K562 (cell line): ENCODE data around the gene LZTR1. TPM values are rescaled to one million over a fixed set of nuclear protein-coding genes. Genes with fewer than 3 reads are reported as not detected.

ENCODE experiments used
- ATAC-seq: fragments of 200-7000 bp; cut with Tn5 transposase; 3 replicates; pipeline ENCODE4 v1.9.1; 2020; ENCODE audit warnings: moderate library complexity
- BruUV-seq: library from RNA; stranded (reverse); fragments of 400-500 nt; replicated peaks from 2 replicates; lab custom pipeline; 2021; lab: Mats Ljungman, UMichigan
- CTCF ChIA-PET: fragments of 300-600 bp; formaldehyde crosslinking; extraction: SDS; loops from one replicate; lab custom pipeline; 2021; ENCODE audit warnings: low intra/inter-chr PET ratio; lab: Yijun Ruan, JAX
- POLR2A ChIA-PET: fragments of 300-600, 350-650 bp; sonication (Branson Sonifier 250); formaldehyde crosslinking; extraction: SDS; loops from one replicate; lab custom pipeline; 2021; ENCODE audit warnings: antibody characterized with exemption, inconsistent platforms; lab: Yijun Ruan, JAX
- DNase-seq, 4 experiments: peaks; one replicate each; pipeline versions ENCODE4 v3.0.0 to v3.0.0-alpha.2; 2011 to 2018; ENCODE audit warnings: low spot score in 3 of 4, mixed read lengths in 3 of 4; ENCODE audit errors: extremely low read depth in 1 of 4
- FAIRE-seq: peaks from 2 replicates; lab custom pipeline; 2011; peaks lifted over from hg19 to GRCh38; lab: Jason Lieb, UNC
- H2AFZ ChIP-seq: 2 replicates; pipeline ENCODE4 v1.6.0; 2011; ENCODE audit warnings: low read depth, low read length, control low read depth, inconsistent platforms
- H3K27ac ChIP-seq: fragments of 200-600 bp; 3 replicates; pipeline ENCODE4 v1.8.0; 2011; ENCODE audit warnings: low read depth, mild to moderate bottlenecking, control low read depth, inconsistent platforms, low read length, moderate library complexity, mixed read lengths; ENCODE audit errors: extremely low read depth
- H3K27me3 ChIP-seq, 2 experiments: fragments of 300-600 bp in 1 of 2; 2 replicates in 1 of 2; 3 replicates in 1 of 2; pipeline versions ENCODE4 v1.6.0 to v1.8.0; 2011; ENCODE audit warnings: inconsistent platforms in 2 of 2, low read length in 2 of 2, mild to moderate bottlenecking in 1 of 2, mixed read lengths in 1 of 2, moderate library complexity in 1 of 2; ENCODE audit not compliant: control insufficient read depth in 2 of 2, insufficient read depth in 2 of 2
- H3K36me3 ChIP-seq: fragments of 300-600 bp; 3 replicates; pipeline ENCODE4 v1.8.0; 2011; ENCODE audit warnings: mild to moderate bottlenecking, low read length, inconsistent platforms; ENCODE audit not compliant: control insufficient read depth, insufficient read depth
- H3K4me1 ChIP-seq, 2 experiments: fragments of 200-600 bp in 1 of 2; replicated peaks in 1 of 2; 2 replicates in 1 of 2; 3 replicates in 1 of 2; pipeline versions ENCODE4 v1.5.1 to v1.8.0; 2011; ENCODE audit warnings: inconsistent platforms in 2 of 2, low read length in 2 of 2, mild to moderate bottlenecking in 1 of 2, mixed read lengths in 1 of 2, moderate library complexity in 1 of 2; ENCODE audit not compliant: control insufficient read depth in 2 of 2, insufficient read depth in 2 of 2
- H3K4me2 ChIP-seq: 2 replicates; pipeline ENCODE4 v1.6.1; 2011; ENCODE audit warnings: low read length, control low read depth, inconsistent platforms, mixed read lengths; ENCODE audit not compliant: insufficient read depth
- H3K4me3 ChIP-seq: fragments of 200-600 bp; sonication (generic), shearing (Covaris generic); 2 replicates; pipeline ENCODE4 v1.5.1; 2016; ENCODE audit warnings: control low read depth, inconsistent platforms
- H3K79me2 ChIP-seq: fragments of 200-600 bp; 3 replicates; pipeline ENCODE4 v1.8.0; 2011; ENCODE audit warnings: low read length, inconsistent platforms; ENCODE audit not compliant: control insufficient read depth, insufficient read depth
- H3K9ac ChIP-seq, 2 experiments: 2 replicates each; pipeline versions ENCODE4 v1.6.0 to v1.6.1; 2011; ENCODE audit warnings: low read depth in 2 of 2, low read length in 2 of 2, control low read depth in 1 of 2, inconsistent platforms in 1 of 2, mild to moderate bottlenecking in 1 of 2, mixed read lengths in 1 of 2; ENCODE audit not compliant: insufficient read depth in 1 of 2
- H3K9me1 ChIP-seq: one replicate; pipeline ENCODE4 v1.6.0; 2011; ENCODE audit warnings: inconsistent platforms, mild to moderate bottlenecking, low read length, moderate library complexity; ENCODE audit not compliant: control insufficient read depth, insufficient read depth
- H3K9me3 ChIP-seq: replicated peaks from 2 replicates; pipeline ENCODE4 v1.5.1; 2011; ENCODE audit warnings: low read depth, low read length, inconsistent platforms; ENCODE audit not compliant: control insufficient read depth, insufficient read depth
- H4K20me1 ChIP-seq: replicated peaks from 2 replicates; pipeline ENCODE4 v1.6.1; 2011; ENCODE audit warnings: low read length, inconsistent platforms, mixed read lengths; ENCODE audit not compliant: control insufficient read depth, insufficient read depth
- ARHGAP35 ChIP-seq: fragments of 450-650 bp; IDR thresholded peaks from 2 replicates; pipeline ENCODE4 v1.6.1; 2018; ENCODE audit not compliant: partially characterized antibody
- CC2D1A ChIP-seq: fragments of 450-650 bp; IDR thresholded peaks from 2 replicates; pipeline ENCODE4 v1.6.1; 2017; ENCODE audit warnings: mild to moderate bottlenecking
- DNMT1 ChIP-seq: fragments of 450-650 bp; IDR thresholded peaks from 2 replicates; pipeline ENCODE4 v1.6.1; 2016; ENCODE audit warnings: antibody characterized with exemption, mild to moderate bottlenecking
- ELF4 ChIP-seq: fragments of 450-650 bp; formaldehyde crosslinking; IDR thresholded peaks from 2 replicates; pipeline ENCODE4 v1.4.0; 2022; ENCODE audit warnings: missing genetic modification characterization
- HNRNPLL ChIP-seq: fragments of 200-400 bp; formaldehyde crosslinking; IDR thresholded peaks from 2 replicates; pipeline ENCODE4 v1.6.1; 2017; ENCODE audit warnings: low read length, low read depth, mild to moderate bottlenecking; ENCODE audit not compliant: poor library complexity, severe bottlenecking
- JUND ChIP-seq, 2 experiments: IDR thresholded peaks; 2 replicates in 1 of 2; 3 replicates in 1 of 2; pipeline ENCODE4 v1.6.1; 2011; ENCODE audit warnings: borderline replicate concordance in 2 of 2, low read depth in 2 of 2, low read length in 2 of 2, improper control_type of control experiment in 1 of 2, missing biosample characterization in 1 of 2, missing genetic modification characterization in 1 of 2, missing genetic modification reagents in 1 of 2
- MCM7 ChIP-seq, 2 experiments: fragments of 450-650 bp; IDR thresholded peaks; 2 replicates each; pipeline ENCODE4 v1.6.1; 2016 to 2018
- PRPF4 ChIP-seq: fragments of 200-400 bp; formaldehyde crosslinking; IDR thresholded peaks from one replicate; pipeline ENCODE4 v1.6.1; 2017; ENCODE audit warnings: low read length, low read depth, mild to moderate bottlenecking; ENCODE audit not compliant: insufficient read depth, poor library complexity, severe bottlenecking
- SAFB2 ChIP-seq: fragments of 200-400 bp; formaldehyde crosslinking; IDR thresholded peaks from 2 replicates; pipeline ENCODE4 v1.6.1; 2018; ENCODE audit warnings: borderline replicate concordance, low read length, low read depth, moderate library complexity; ENCODE audit not compliant: severe bottlenecking
- SMAD4 ChIP-seq: fragments of 250-450 bp; sonication (Bioruptor Pico); conservative IDR thresholded peaks from 2 replicates; pipeline ENCODE4 v1.8.0; 2021; ENCODE audit warnings: inconsistent platforms, mild to moderate bottlenecking, moderate library complexity
- SPI1 ChIP-seq: IDR thresholded peaks from 2 replicates; pipeline ENCODE4 v1.6.1; 2011; ENCODE audit warnings: low read depth, low read length, control low read depth, borderline replicate concordance
- TCF7 ChIP-seq: sonication (generic); IDR thresholded peaks from 2 replicates; pipeline ENCODE4 v1.6.1; 2016; ENCODE audit warnings: antibody characterized with exemption, borderline replicate concordance
- ZNF668 ChIP-seq: fragments of 250-450 bp; sonication (Bioruptor Pico); IDR thresholded peaks from 2 replicates; pipeline ENCODE4 v1.8.0; 2022; ENCODE audit warnings: mild to moderate bottlenecking, inconsistent platforms
- WGBS: fragments of 100-300 bp; shearing (Covaris generic); methylation state at CpG from one replicate; pipeline ENCODE4 v1.1.6; 2016; ENCODE audit warnings: low coverage, mixed read lengths; ENCODE audit not compliant: insufficient coverage; ENCODE audit errors: missing lambda C conversion rate; 5-methylcytosine and 5-hydroxymethylcytosine counted together
- in situ Hi-C: fragments of 300-500 bp; cut with MboI; formaldehyde crosslinking; loops from 4 replicates; pipeline ENCODE4 v1.15.0; 2018; ENCODE audit warnings: inconsistent platforms, mixed read lengths
- intact Hi-C: fragments of 100-400 bp; cut with micrococcal nuclease; formaldehyde crosslinking; loops from 2 replicates; pipeline ENCODE4 v1.14.2; 2022
- polyA plus RNA-seq, 8 experiments: library from polyadenylated mRNA; depleted of rRNA in 4 of 8; stranded (reverse) in 5 of 8; unstranded in 3 of 8; fragments of >200 nt; fragmentation: Nextera tagmentation in 2 of 8; fragmentation: Illumina TruSeq in 1 of 8; extraction: Ambion mirVana in 2 of 8; extraction: Trizol in 1 of 8; gene quantifications; 2 replicates each; pipeline versions ENCODE4 v1.2.1 to v1.2.3, GENCODE V29; 2011 to 2014; ENCODE audit warnings: inconsistent platforms in 1 of 8, missing spikeins in 1 of 8
- total RNA-seq, 7 experiments: library from RNA; depleted of rRNA in 6 of 7; stranded (reverse); fragments of >200 nt in 6 of 7; fragmentation: Illumina TruSeq in 2 of 7; extraction: Trizol in 2 of 7; gene quantifications; 2 replicates each; pipeline versions ENCODE4 v1.2.1 to v1.2.3, GENCODE V29; 2011 to 2021; ENCODE audit warnings: low replicate concordance in 1 of 7
- TF ChIP-seq, protein P1 (sequence below): fragments of 250-450 bp; sonication (Bioruptor Pico); IDR thresholded peaks from 2 replicates; pipeline ENCODE4 v1.9.0; 2021; ENCODE audit warnings: mild to moderate bottlenecking, inconsistent platforms
- TF ChIP-seq, protein P2 (sequence below): sonication (generic); formaldehyde crosslinking; IDR thresholded peaks from 2 replicates; pipeline ENCODE4 v1.8.1; 2023; ENCODE audit warnings: mild to moderate bottlenecking, missing genetic modification reagents

Gene LZTR1
- total and polyA plus RNA-seq, 9 of the 15 experiments (the other 6 are each of a cell fraction or from before 2014, with no cell fraction given), result 2.2 to 135 (median 63.0) TPM

DNA sequence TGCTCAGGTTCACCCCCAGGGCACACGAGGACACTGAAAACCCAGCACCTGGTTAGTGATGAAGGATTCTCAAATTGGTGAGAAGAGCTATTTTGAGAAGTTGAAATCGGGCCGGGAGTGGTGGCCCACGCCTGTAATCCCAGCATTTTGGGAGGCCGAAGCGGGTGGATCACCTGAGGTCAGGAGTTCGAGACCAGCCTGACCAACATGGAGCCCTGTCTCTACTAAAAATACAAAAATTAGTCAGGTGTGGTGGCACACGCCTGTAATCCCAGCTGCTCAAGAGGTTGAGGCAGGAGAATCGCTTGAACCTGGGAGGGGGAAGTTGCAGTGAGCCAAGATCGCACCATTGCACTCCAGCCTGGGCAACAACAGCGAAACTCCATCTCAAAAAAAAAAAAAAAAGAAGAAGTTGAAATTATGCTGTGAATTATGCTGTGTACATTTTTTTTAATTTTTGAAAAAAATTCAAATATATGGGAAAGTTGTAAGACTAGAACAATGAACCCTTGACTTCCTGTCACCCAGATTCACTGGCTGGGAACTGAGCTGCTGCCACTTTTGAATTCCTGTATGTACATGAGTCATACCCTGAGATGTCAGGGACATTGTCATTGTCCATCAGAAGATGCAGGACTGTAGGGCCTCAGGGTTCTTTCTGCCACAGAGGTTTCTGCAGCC is 9.9 kb upstream of the LZTR1 start (continued):
- 0 out of 2 replicates have a peak, but pooled peaks have one; percentile 22 for TF ChIP-seq SPI1
- 0 out of 4 replicates have a peak, but pooled peaks of 1 of the 2 experiments have one; percentile 55 for TF ChIP-seq MCM7 (IDR thresholded peaks at IDR 0.05)
- peak; percentile 24 for TF ChIP-seq ARHGAP35
- 0 out of 2 replicates have a peak, but pooled peaks have one; percentile 26 for TF ChIP-seq ELF4
- TF ChIP-seq JUND (IDR thresholded peaks at IDR 0.05; ENCODE audit: borderline replicate concordance, low read depth, low read length), result peak; percentile 87
- peak; percentile 84 for TF ChIP-seq JUND (tag; IDR thresholded peaks at IDR 0.05; ENCODE audit: borderline replicate concordance, low read depth, low read length)

DNA sequence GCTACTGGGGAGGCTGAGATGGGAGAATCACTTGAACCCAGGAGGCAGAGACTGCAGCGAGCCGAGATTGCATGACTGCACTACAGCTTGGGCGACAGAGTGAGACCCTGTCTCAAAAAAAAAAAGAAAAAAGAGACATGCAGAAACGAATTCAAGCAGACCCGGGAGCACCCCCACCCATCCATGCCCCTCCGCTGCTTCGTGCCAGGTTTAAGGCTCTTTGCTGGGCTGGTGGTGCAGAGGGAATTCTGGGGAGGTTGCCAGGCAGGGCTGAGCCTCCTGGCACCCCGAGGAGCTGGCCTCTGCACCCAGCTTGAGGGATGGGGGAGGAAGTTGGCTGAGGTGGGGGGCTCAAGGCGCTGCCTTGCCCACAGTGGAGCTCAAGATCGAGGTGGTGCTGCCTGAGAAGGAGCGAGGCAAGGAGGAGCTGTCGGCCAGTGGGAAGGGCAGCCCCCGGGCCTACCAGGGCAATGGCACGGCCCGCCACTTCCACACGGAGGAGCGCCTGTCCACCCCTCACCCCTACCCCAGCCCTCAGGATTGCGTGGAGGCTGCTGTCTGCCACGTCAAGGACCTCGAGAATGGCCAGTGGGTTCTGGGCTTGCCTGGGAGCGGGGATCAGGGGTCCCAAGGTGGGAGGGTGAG is 9.0 kb upstream of the LZTR1 start:
- 6% methylated on average over 21 of the region's 21 CpGs for WGBS
- no peak overlapping the region for H3K4me2 ChIP-seq
- no peaks in the 10 kb centered on the region for H3K79me2 ChIP-seq
- no peaks in the 10 kb centered on the region; the same call in 1 of the 2 replicates for H3K9me3 ChIP-seq
- H4K20me1 ChIP-seq, result peaks cover 10% of the 10 kb centered on the region
- DNase-seq, result no peak
- in situ Hi-C loops, result loop anchor here (25.0 kb wide), 1 partner anchor 164 kb away; no protein-coding TSS in a partner anchor
- H3K36me3 ChIP-seq, result no peaks in the 10 kb centered on the region
- peaks cover 0 to 38% of the 10 kb centered on the region in 2 experiments; a peak in 3 of 5 replicates for H3K4me1 ChIP-seq
- ChIA-PET CTCF (no interaction called here), POLR2A (interaction anchor here (0.5 to 64.4 kb wide), 15 partner anchors 7 to 959 kb away, joined by 3 to 1556 read pairs (median 4); partner anchors contain the start of genes CRKL, LZTR1 and THAP7)
- peak overlapping the region in 1 of 2 experiments; percentile 56; a peak in 2 of 4 replicates for H3K9ac ChIP-seq
- BruUV-seq, result no TSS peak
- intact Hi-C loops, result no loop called here
- H3K27ac ChIP-seq, result no peak overlapping the region
- H3K27me3 ChIP-seq, result peaks cover 37 to 63% of the 10 kb centered on the region in 2 experiments; a peak in 4 of 5 replicates
- ATAC-seq, result peak; percentile 2; the same call in 1 of the 3 replicates
- no peak overlapping the region for H3K4me3 ChIP-seq
- H2AFZ ChIP-seq, result no peak overlapping the region
- H3K9me1 ChIP-seq, result no peaks in the 10 kb centered on the region
- FAIRE-seq, result no peak
- TF ChIP-seq ZNF668 (CRISPR knock-in tag), result no peak
- TF ChIP-seq, protein P1, sequence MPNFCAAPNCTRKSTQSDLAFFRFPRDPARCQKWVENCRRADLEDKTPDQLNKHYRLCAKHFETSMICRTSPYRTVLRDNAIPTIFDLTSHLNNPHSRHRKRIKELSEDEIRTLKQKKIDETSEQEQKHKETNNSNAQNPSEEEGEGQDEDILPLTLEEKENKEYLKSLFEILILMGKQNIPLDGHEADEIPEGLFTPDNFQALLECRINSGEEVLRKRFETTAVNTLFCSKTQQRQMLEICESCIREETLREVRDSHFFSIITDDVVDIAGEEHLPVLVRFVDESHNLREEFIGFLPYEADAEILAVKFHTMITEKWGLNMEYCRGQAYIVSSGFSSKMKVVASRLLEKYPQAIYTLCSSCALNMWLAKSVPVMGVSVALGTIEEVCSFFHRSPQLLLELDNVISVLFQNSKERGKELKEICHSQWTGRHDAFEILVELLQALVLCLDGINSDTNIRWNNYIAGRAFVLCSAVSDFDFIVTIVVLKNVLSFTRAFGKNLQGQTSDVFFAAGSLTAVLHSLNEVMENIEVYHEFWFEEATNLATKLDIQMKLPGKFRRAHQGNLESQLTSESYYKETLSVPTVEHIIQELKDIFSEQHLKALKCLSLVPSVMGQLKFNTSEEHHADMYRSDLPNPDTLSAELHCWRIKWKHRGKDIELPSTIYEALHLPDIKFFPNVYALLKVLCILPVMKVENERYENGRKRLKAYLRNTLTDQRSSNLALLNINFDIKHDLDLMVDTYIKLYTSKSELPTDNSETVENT (CRISPR knock-in tag), result 0 out of 2 replicates have a peak, but pooled peaks have one; percentile 25
- TF ChIP-seq, protein P2, sequence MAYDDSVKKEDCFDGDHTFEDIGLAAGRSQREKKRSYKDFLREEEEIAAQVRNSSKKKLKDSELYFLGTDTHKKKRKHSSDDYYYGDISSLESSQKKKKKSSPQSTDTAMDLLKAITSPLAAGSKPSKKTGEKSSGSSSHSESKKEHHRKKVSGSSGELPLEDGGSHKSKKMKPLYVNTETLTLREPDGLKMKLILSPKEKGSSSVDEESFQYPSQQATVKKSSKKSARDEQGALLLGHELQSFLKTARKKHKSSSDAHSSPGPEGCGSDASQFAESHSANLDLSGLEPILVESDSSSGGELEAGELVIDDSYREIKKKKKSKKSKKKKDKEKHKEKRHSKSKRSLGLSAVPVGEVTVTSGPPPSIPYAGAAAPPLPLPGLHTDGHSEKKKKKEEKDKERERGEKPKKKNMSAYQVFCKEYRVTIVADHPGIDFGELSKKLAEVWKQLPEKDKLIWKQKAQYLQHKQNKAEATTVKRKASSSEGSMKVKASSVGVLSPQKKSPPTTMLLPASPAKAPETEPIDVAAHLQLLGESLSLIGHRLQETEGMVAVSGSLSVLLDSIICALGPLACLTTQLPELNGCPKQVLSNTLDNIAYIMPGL (CRISPR knock-in tag), result peak; percentile 61; the same call in 1 of the 2 replicates
- no peak for TF ChIP-seq TCF7
- 0 out of 2 replicates have a peak, but pooled peaks have one; percentile 19 for TF ChIP-seq SMAD4 (CRISPR knock-in tag)
- TF ChIP-seq PRPF4, result no peak
- no peak for TF ChIP-seq DNMT1
- TF ChIP-seq SAFB2, result no peak
- no peak for TF ChIP-seq CC2D1A
- TF ChIP-seq HNRNPLL, result no peak
